Measurements from ENCODE around the gene MYMK.

DNA sequence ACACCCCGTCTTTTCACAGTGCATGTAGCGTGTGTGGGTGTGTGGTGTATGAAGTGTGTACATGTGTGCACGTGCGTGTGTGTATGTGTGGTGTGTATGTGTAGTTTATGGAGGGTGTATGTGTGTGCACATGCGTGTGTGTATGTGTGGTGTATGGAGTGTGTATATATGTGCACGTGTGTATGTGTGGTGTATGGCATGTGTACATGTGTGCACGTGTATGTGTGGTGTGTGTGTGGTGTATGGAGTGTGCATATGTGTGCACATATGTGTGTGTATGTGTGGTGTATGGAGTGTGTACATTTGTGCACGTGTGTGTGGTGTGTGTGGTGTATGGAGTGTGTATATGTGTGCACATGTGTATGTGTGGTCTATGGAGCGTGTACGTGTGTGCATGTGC is 13.2 kb downstream of the MYMK start:
- TF ChIP-seq CTCF (IDR thresholded peaks at IDR 0.05; ENCODE audit: low read depth, low read length) (no peak), EZH2phosphoT487 (IDR thresholded peaks at IDR 0.05; ENCODE audit: low read depth) (no peak)
